ENCODE data around the gene OR14A16.

Gene OR14A16

DNA sequence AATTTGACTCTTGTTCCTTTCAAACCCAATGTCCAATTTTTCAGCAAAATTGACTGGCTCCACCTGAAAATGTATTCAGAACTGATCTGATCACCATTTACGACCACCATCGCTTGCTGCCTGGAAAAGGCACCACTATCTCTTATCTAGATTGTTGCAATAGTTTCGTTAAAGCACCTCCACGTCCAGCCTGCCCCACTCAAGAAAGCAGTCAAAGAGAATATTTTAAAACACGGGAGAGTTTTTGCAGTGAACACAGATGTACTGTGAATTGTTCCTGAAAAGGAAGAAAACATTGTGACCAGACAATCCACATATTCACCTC lies 21.7 kb upstream of the OR14A16 start:
- no peak overlapping the region for H3K4me3 ChIP-seq
- no peak overlapping the region for H3K27ac ChIP-seq
- no peaks in the 10 kb centered on the region for H3K27me3 ChIP-seq
- DNase-seq, result no peak
- TF ChIP-seq, protein P1, sequence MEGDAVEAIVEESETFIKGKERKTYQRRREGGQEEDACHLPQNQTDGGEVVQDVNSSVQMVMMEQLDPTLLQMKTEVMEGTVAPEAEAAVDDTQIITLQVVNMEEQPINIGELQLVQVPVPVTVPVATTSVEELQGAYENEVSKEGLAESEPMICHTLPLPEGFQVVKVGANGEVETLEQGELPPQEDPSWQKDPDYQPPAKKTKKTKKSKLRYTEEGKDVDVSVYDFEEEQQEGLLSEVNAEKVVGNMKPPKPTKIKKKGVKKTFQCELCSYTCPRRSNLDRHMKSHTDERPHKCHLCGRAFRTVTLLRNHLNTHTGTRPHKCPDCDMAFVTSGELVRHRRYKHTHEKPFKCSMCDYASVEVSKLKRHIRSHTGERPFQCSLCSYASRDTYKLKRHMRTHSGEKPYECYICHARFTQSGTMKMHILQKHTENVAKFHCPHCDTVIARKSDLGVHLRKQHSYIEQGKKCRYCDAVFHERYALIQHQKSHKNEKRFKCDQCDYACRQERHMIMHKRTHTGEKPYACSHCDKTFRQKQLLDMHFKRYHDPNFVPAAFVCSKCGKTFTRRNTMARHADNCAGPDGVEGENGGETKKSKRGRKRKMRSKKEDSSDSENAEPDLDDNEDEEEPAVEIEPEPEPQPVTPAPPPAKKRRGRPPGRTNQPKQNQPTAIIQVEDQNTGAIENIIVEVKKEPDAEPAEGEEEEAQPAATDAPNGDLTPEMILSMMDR (IDR thresholded peaks at IDR 0.05), result no peak
- intact Hi-C loops (cut with DNase I; ENCODE audit: low total_unique reads), result no loop called here
- H3K9me3 ChIP-seq, result no peaks in the 10 kb centered on the region
- H3K4me1 ChIP-seq, result no peaks in the 10 kb centered on the region
- no peaks in the 10 kb centered on the region for H3K36me3 ChIP-seq

DNA sequence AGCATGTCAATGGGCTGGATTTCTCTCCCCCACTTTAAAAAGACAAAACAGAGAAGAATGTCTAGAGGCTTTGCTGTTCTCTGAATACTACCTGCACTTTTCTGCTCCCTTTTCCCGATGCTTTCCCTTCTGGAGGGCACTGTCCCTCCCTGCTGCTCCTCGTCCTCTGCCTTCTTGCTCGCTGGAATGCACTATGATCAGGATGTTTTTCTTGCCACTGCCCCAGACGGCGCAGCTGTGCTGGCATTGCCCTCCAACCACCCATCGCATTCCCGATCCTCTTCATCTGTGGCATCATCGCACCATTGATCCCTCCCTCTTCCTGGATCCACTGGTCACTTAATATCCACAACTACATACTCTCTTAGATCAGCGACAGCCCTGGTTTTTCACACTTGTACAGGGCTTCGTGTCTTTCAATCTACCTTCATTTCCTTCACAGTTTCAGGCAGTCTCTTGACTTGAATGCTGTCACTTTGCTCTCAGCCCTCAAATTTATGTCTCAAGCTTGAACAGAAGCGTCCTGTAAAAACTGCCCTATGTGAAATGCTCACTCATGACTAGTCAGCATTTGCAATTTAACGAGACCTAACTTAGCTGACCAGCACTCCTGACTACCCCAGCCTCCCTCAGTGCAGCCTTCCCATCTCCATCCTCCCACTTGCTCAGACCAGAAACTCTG lies 21.2 kb upstream of the OR14A16 start:
- no peaks in the 10 kb centered on the region for H3K36me3 ChIP-seq
- H3K4me1 ChIP-seq, result no peaks in the 10 kb centered on the region
- intact Hi-C loops (cut with DNase I; ENCODE audit: low total_unique reads), result no loop called here
- no peaks in the 10 kb centered on the region for H3K9me3 ChIP-seq
- TF ChIP-seq, protein P1 (IDR thresholded peaks at IDR 0.05), result no peak
- H3K4me3 ChIP-seq, result no peak overlapping the region
- no peak for DNase-seq
- H3K27me3 ChIP-seq, result no peaks in the 10 kb centered on the region
- no peak overlapping the region for H3K27ac ChIP-seq

DNA sequence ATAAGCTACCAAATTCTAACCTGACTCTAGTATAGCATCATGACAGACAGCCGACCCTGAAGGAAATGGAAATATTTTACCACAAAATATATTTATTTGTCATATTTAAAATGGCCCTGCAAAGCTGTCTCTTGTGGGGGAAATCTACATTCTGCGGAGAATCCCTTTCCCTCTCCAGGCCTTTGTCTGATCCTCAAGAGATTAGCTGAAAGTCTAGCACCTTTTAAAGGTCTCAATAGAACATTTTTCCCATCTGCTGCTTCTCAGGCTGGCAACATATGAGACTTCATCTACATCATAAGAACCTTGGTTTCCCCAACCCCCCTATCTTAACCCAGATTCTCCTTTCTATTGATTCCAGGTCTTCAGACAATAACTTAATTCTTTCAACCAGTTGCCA lies 19.5 kb upstream of the OR14A16 start:
- no peak overlapping the region for H3K27ac ChIP-seq
- H3K4me1 ChIP-seq, result no peaks in the 10 kb centered on the region
- no peak for DNase-seq
- no peaks in the 10 kb centered on the region for H3K9me3 ChIP-seq
- TF ChIP-seq, protein P1 (IDR thresholded peaks at IDR 0.05), result no peak
- H3K4me3 ChIP-seq, result no peak overlapping the region
- no peaks in the 10 kb centered on the region for H3K36me3 ChIP-seq
- intact Hi-C loops (cut with DNase I; ENCODE audit: low total_unique reads), result no loop called here
- no peaks in the 10 kb centered on the region for H3K27me3 ChIP-seq

DNA sequence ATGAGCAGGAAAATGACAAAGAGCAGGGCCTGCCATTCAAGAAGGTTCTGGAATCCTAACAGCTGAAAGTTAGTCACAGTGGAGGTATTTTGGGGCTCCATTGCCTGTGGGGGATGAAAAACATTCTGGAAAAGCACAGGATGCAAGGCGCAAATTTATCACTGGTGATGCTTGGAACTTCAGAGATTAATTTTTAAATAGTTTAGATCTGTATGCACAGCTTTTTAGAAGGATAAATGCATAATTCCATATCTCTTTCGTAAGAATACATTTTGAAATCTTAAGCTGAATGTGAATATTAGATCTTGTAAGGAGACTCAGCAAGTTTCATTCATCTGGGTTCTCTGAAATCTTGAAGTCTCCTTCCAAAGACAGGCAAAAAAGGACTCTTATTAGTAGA lies 17.9 kb upstream of the OR14A16 start, which contains the start of gene OR11L1:
Gene OR11L1, minus strand, starts transcription at position 101 of the 400 bp plus-strand sequence. Its CDS starts 0 bp downstream, at position 101.
- Histone ChIP-seq H3K27ac (no peak within 1 kb of the TSS), H3K9me3 (no peaks in the 10 kb centered on the region), H3K27me3 (no peaks in the 10 kb centered on the region), H3K4me1 (no peaks in the 10 kb centered on the region), H3K36me3 (no peaks in the 10 kb centered on the region), H3K4me3 (no peak within 1 kb of the TSS)
- intact Hi-C loops (cut with DNase I; ENCODE audit: low total_unique reads), result no loop called here
- no peak for DNase-seq
- TF ChIP-seq, protein P1 (IDR thresholded peaks at IDR 0.05), result no peak

DNA sequence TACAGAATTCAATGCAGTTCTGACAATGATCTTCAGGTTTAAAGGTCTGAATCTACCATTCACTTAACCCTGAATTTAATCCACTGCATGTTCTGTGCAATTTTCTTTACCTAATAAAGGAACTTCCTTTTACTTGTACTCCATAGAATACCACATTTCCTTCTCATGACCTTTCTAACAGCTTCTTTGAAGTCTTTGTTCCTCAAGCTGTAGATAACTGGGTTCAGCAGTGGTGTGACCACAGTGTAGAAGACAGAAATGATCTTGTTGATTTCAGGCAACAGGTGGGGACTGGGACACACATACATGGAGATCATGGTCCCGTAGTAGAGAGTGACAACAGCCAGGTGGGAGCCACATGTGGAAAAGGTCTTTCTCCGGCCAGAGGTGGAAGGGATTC lies 16.9 kb upstream of the OR14A16 start:
- Histone ChIP-seq H3K4me3 (no peak overlapping the region), H3K36me3 (no peaks in the 10 kb centered on the region), H3K27me3 (no peaks in the 10 kb centered on the region), H3K27ac (no peak overlapping the region), H3K9me3 (no peaks in the 10 kb centered on the region), H3K4me1 (no peaks in the 10 kb centered on the region)
- intact Hi-C loops (cut with DNase I; ENCODE audit: low total_unique reads), result no loop called here
- TF ChIP-seq, protein P1 (IDR thresholded peaks at IDR 0.05), result no peak
- no peak for DNase-seq

DNA sequence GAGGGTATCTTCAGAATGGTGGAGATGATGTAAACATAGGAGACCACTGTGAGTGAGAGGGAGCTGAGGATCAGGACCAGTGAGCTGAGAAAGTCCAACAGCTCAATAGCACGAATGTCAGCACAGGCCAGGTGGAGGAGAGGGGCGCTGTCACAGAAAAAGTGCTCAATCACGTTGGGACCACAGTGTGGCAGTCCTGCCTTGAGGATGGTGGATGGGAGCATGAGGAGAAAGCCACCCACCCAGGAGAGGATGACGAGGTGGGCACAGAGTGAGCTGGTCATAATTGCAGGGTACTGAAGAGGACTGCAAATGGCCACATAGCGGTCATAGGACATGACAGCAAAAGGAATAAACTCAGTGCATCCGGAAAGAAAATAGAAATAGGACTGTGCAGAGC lies 9.7 kb upstream of the OR14A16 start:
- TF ChIP-seq, protein P1 (IDR thresholded peaks at IDR 0.05), result no peak
- no peak overlapping the region for H3K27ac ChIP-seq
- no peaks in the 10 kb centered on the region for H3K27me3 ChIP-seq
- H3K4me3 ChIP-seq, result no peak overlapping the region
- H3K36me3 ChIP-seq, result no peaks in the 10 kb centered on the region
- no peaks in the 10 kb centered on the region for H3K9me3 ChIP-seq
- no peaks in the 10 kb centered on the region for H3K4me1 ChIP-seq
- intact Hi-C loops (cut with DNase I; ENCODE audit: low total_unique reads), result no loop called here
- no peak for DNase-seq

Data from tibial artery (tissue), 4 donors.